ENCODE data around the gene UBTD2. TPM values are rescaled to one million over a fixed set of nuclear protein-coding genes. Genes with fewer than 3 reads are reported as not detected.

The UBTD2 gene
- total and polyA plus RNA-seq, 2 donors (not counting 1 experiment from before 2014, with no cell fraction given): 1.4 to 9.2 TPM

GRCh38 chr5:172248637-172249036 lies 34.9 kb downstream of the UBTD2 start:
- Histone ChIP-seq H3K9ac (ENCODE audit: low read length) (no peak overlapping the region), H3K4me2 (replicated peaks; ENCODE audit: low read depth, low read length, poor library complexity, severe bottlenecking) (no peak overlapping the region), H3K4me3 (ENCODE audit: control extremely low read depth in 1 of 5, extremely low read depth in 1 of 5, insufficient read depth in 1 of 5, low read depth in 2 of 5, low read length in 4 of 5) (no peak overlapping the region), H3K27me3 (replicated peaks in 1 of 4; ENCODE audit: control extremely low read depth in 1 of 4, control insufficient read depth in 3 of 4, insufficient read depth in 4 of 4, low read length in 3 of 4) (no peaks in the 10 kb centered on the region), H2AFZ (ENCODE audit: insufficient read depth, low read depth, low read length, poor library complexity, severe bottlenecking) (no peak overlapping the region), H3K9me3 (ENCODE audit: control extremely low read depth in 1 of 3, control insufficient read depth in 2 of 3, insufficient read depth in 1 of 3, low read length in 2 of 3) (peaks cover 0 to 33% (median 21%) of the 10 kb centered on the region in 3 donors), H3K4me1 (ENCODE audit: control insufficient read depth in 2 of 2, insufficient read depth in 2 of 2, low read length in 2 of 2) (no peaks in the 10 kb centered on the region), H3K79me2 (ENCODE audit: control insufficient read depth, insufficient read depth, low read length) (peaks cover 41% of the 10 kb centered on the region), H4K20me1 (ENCODE audit: control insufficient read depth, insufficient read depth, low read length, poor library complexity, severe bottlenecking) (peaks cover 4% of the 10 kb centered on the region), H3K36me3 (replicated peaks in 1 of 2; ENCODE audit: control extremely low read depth in 1 of 2, control insufficient read depth in 1 of 2, extremely low read depth in 1 of 2, insufficient read depth in 2 of 2, low read length in 1 of 2) (no peaks in the 10 kb centered on the region), H3K27ac (ENCODE audit: low read length in 2 of 2) (no peak overlapping the region)
- intact Hi-C loops (cut with micrococcal nuclease): no loop called here
- WGBS (ENCODE audit: insufficient coverage): 88% methylated on average over 1 of the region's 2 CpGs
- TF ChIP-seq EZH2 (IDR thresholded peaks at IDR 0.05; ENCODE audit: borderline replicate concordance, insufficient read depth, low read depth, low read length, poor library complexity, severe bottlenecking) (no peak), CTCF (IDR thresholded peaks at IDR 0.05) (no peak)
- Mint-ChIP-seq H3K27ac (no peak overlapping the region), H3K4me3 (no peak overlapping the region), H3K9me3 (ENCODE audit: insufficient read depth) (peaks cover 3% of the 10 kb centered on the region), H3K4me1 (no peaks in the 10 kb centered on the region), H3K27me3 (no peaks in the 10 kb centered on the region)
- CTCF ChIA-PET: no interaction called here
- DNase-seq (no peak), ATAC-seq (ENCODE audit: low read depth) (no peak)
- POLR2A ChIA-PET: no interaction called here

DNA sequence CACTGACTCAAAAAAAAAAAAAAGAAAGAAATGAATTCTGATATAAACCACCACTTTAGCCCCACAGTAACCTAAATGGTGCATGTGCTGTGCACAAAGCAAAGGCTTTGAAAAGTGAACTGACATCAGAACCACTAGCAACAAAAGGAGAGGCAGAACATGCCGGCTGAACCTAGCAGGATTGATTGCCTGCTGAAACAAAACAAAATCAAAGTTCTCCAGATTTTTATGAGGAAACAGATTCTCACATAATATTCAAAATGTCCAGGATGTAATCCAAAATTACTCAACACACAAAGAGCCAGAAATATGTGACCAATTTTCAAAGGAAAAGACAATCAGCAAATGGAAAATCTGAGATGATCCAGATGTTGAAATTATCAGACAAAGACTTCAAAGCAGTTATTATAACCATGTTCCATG lies 37.9 kb downstream of the UBTD2 start:
- H4K20me1 ChIP-seq (ENCODE audit: control insufficient read depth, insufficient read depth, low read length, poor library complexity, severe bottlenecking): peaks cover 4% of the 10 kb centered on the region
- intact Hi-C loops (cut with micrococcal nuclease): no loop called here
- no peak overlapping the region for H3K27ac ChIP-seq (ENCODE audit: low read length in 2 of 2)
- H3K9ac ChIP-seq (ENCODE audit: low read length): no peak overlapping the region
- Mint-ChIP-seq H3K4me1 (peaks cover 2% of the 10 kb centered on the region), H3K4me3 (no peak overlapping the region), H3K9me3 (ENCODE audit: insufficient read depth) (peaks cover 6% of the 10 kb centered on the region), H3K27ac (no peak overlapping the region), H3K27me3 (no peaks in the 10 kb centered on the region)
- H3K4me1 ChIP-seq (ENCODE audit: control insufficient read depth in 2 of 2, insufficient read depth in 2 of 2, low read length in 2 of 2): no peaks in the 10 kb centered on the region
- TF ChIP-seq EZH2 (IDR thresholded peaks at IDR 0.05; ENCODE audit: borderline replicate concordance, insufficient read depth, low read depth, low read length, poor library complexity, severe bottlenecking): no peak
- TF ChIP-seq CTCF (IDR thresholded peaks at IDR 0.05): no peak
- no peak overlapping the region for H3K4me2 ChIP-seq (replicated peaks; ENCODE audit: low read depth, low read length, poor library complexity, severe bottlenecking)
- peaks cover 48% of the 10 kb centered on the region for H3K79me2 ChIP-seq (ENCODE audit: control insufficient read depth, insufficient read depth, low read length)
- ChIA-PET POLR2A (no interaction called here), CTCF (no interaction called here)
- H3K36me3 ChIP-seq (replicated peaks in 1 of 2; ENCODE audit: control extremely low read depth in 1 of 2, control insufficient read depth in 1 of 2, extremely low read depth in 1 of 2, insufficient read depth in 2 of 2, low read length in 1 of 2): no peaks in the 10 kb centered on the region
- H3K27me3 ChIP-seq (replicated peaks in 1 of 4; ENCODE audit: control extremely low read depth in 1 of 4, control insufficient read depth in 3 of 4, insufficient read depth in 4 of 4, low read length in 3 of 4): no peaks in the 10 kb centered on the region
- H3K9me3 ChIP-seq (ENCODE audit: control extremely low read depth in 1 of 3, control insufficient read depth in 2 of 3, insufficient read depth in 1 of 3, low read length in 2 of 3): peaks cover 0 to 15% (median 2%) of the 10 kb centered on the region in 3 donors
- WGBS (ENCODE audit: insufficient coverage): 100% methylated on average over 1 of the region's 1 CpG
- no peak overlapping the region for H3K4me3 ChIP-seq (ENCODE audit: control extremely low read depth in 1 of 5, extremely low read depth in 1 of 5, insufficient read depth in 1 of 5, low read depth in 2 of 5, low read length in 4 of 5)
- DNase-seq (no peak), ATAC-seq (ENCODE audit: low read depth) (no peak)
- H2AFZ ChIP-seq (ENCODE audit: insufficient read depth, low read depth, low read length, poor library complexity, severe bottlenecking): no peak overlapping the region

All from B cell (primary cell).